SK-N-SH (cell line): ENCODE data around the gene VEZF1.
"Not testable (repeated sequence)": the region's sequence is repeated elsewhere in the genome, so short reads cannot be mapped to it uniquely, and the experiment has no call there.

Experiments
- GABPA ChIP-seq: IDR thresholded peaks from 2 replicates; pipeline ENCODE4 v1.4.0; 2012; ENCODE audit warnings: low read depth, mild to moderate bottlenecking
- MXI1 ChIP-seq: IDR thresholded peaks from 2 replicates; pipeline ENCODE4 v1.6.1; 2012; ENCODE audit warnings: mild to moderate bottlenecking, low read depth, low read length, improper control_type of control experiment
- POLR2AphosphoS5 ChIP-seq: IDR thresholded peaks from 2 replicates; pipeline ENCODE4 v1.6.1; 2012; ENCODE audit warnings: low read depth, low read length
- SMC3 ChIP-seq: IDR thresholded peaks from 2 replicates; pipeline ENCODE4 v1.6.1; 2012; ENCODE audit warnings: low read depth, low read length, improper control_type of control experiment
- YY1 ChIP-seq: IDR thresholded peaks from 2 replicates; pipeline ENCODE4 v1.4.0; 2012; ENCODE audit warnings: low read depth, mild to moderate bottlenecking
- TF ChIP-seq, protein P1 (sequence below): IDR thresholded peaks from 2 replicates; pipeline ENCODE4 v1.6.1; 2012; ENCODE audit warnings: mild to moderate bottlenecking, low read depth, low read length, moderate library complexity
- TF ChIP-seq, protein P2 (sequence below): fragments of 200-600 bp; sonication (generic); IDR thresholded peaks from 2 replicates; pipeline ENCODE4 v1.6.1; 2017; ENCODE audit warnings: antibody characterized with exemption, mild to moderate bottlenecking, moderate library complexity
- TF ChIP-seq, protein P3 (sequence below): IDR thresholded peaks from 2 replicates; pipeline ENCODE4; 2012
- TF ChIP-seq, protein P4 (sequence below): fragments of 150-350 bp; IDR thresholded peaks from 2 replicates; pipeline ENCODE4 v1.6.1; 2017; ENCODE audit warnings: antibody characterized with exemption, low read length, low read depth, borderline replicate concordance
- TF ChIP-seq, protein P5 (sequence below): IDR thresholded peaks from 2 replicates; pipeline ENCODE4 v1.4.0; 2012; ENCODE audit warnings: low read depth

DNA sequence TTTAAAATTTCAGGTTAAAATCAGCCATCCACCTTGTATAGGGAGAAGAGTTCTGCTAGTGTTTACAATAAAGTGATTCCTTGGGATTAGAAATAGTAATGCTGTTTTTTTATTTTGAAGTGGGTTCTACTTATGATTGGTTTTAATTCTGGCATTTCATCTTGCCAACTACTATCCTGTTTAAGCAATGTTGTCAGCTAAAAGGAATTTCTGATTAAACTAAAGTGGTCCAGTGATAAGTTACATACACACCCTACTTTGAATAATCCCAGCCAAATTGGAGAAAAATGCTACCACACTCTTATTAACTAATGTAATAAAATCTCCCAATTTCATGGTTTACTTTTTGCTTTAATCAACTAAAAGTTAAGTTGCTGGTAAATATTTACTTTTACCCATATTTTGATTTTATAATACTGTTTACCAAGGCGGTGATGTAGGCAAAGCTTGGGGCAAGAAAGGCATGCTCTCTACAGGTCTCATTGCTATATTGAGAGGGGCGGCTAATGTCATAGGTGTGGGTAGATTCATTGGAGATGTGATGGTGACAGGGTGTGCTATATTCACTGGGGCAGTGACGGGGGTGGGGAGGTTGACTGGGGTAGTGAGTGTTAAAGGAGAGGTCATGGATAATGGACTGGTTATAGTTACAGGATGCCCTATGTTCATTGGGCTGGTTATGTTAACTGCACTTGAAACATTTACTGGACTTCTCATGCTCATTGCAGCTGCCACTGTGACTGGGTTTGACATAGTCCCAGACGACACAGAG is 13.8 kb downstream of the VEZF1 start:
- TF ChIP-seq, protein P1, sequence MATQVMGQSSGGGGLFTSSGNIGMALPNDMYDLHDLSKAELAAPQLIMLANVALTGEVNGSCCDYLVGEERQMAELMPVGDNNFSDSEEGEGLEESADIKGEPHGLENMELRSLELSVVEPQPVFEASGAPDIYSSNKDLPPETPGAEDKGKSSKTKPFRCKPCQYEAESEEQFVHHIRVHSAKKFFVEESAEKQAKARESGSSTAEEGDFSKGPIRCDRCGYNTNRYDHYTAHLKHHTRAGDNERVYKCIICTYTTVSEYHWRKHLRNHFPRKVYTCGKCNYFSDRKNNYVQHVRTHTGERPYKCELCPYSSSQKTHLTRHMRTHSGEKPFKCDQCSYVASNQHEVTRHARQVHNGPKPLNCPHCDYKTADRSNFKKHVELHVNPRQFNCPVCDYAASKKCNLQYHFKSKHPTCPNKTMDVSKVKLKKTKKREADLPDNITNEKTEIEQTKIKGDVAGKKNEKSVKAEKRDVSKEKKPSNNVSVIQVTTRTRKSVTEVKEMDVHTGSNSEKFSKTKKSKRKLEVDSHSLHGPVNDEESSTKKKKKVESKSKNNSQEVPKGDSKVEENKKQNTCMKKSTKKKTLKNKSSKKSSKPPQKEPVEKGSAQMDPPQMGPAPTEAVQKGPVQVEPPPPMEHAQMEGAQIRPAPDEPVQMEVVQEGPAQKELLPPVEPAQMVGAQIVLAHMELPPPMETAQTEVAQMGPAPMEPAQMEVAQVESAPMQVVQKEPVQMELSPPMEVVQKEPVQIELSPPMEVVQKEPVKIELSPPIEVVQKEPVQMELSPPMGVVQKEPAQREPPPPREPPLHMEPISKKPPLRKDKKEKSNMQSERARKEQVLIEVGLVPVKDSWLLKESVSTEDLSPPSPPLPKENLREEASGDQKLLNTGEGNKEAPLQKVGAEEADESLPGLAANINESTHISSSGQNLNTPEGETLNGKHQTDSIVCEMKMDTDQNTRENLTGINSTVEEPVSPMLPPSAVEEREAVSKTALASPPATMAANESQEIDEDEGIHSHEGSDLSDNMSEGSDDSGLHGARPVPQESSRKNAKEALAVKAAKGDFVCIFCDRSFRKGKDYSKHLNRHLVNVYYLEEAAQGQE: not testable (repeated sequence)
- TF ChIP-seq, protein P2, sequence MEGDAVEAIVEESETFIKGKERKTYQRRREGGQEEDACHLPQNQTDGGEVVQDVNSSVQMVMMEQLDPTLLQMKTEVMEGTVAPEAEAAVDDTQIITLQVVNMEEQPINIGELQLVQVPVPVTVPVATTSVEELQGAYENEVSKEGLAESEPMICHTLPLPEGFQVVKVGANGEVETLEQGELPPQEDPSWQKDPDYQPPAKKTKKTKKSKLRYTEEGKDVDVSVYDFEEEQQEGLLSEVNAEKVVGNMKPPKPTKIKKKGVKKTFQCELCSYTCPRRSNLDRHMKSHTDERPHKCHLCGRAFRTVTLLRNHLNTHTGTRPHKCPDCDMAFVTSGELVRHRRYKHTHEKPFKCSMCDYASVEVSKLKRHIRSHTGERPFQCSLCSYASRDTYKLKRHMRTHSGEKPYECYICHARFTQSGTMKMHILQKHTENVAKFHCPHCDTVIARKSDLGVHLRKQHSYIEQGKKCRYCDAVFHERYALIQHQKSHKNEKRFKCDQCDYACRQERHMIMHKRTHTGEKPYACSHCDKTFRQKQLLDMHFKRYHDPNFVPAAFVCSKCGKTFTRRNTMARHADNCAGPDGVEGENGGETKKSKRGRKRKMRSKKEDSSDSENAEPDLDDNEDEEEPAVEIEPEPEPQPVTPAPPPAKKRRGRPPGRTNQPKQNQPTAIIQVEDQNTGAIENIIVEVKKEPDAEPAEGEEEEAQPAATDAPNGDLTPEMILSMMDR: not testable (repeated sequence)
- TF ChIP-seq, protein P3, sequence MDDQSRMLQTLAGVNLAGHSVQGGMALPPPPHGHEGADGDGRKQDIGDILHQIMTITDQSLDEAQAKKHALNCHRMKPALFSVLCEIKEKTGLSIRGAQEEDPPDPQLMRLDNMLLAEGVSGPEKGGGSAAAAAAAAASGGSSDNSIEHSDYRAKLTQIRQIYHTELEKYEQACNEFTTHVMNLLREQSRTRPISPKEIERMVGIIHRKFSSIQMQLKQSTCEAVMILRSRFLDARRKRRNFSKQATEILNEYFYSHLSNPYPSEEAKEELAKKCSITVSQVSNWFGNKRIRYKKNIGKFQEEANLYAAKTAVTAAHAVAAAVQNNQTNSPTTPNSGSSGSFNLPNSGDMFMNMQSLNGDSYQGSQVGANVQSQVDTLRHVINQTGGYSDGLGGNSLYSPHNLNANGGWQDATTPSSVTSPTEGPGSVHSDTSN: not testable (repeated sequence)
- not testable (repeated sequence) for TF ChIP-seq SMC3, MXI1, GABPA, YY1, POLR2AphosphoS5
- TF ChIP-seq, protein P4, sequence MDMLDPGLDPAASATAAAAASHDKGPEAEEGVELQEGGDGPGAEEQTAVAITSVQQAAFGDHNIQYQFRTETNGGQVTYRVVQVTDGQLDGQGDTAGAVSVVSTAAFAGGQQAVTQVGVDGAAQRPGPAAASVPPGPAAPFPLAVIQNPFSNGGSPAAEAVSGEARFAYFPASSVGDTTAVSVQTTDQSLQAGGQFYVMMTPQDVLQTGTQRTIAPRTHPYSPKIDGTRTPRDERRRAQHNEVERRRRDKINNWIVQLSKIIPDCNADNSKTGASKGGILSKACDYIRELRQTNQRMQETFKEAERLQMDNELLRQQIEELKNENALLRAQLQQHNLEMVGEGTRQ: not testable (repeated sequence)
- TF ChIP-seq, protein P5, sequence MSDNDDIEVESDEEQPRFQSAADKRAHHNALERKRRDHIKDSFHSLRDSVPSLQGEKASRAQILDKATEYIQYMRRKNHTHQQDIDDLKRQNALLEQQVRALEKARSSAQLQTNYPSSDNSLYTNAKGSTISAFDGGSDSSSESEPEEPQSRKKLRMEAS: not testable (repeated sequence)
